CD4-positive, alpha-beta T cell treated with Interleukin-17A for 1 hour (primary cell): Measurements from ENCODE around the gene CCDC116.
"Not testable (repeated sequence)": the region's sequence is repeated elsewhere in the genome, so short reads cannot be mapped to it uniquely, and the experiment has no call there.

Experiments
- DNase-seq: peaks from one replicate; pipeline ENCODE4 v3.0.0-alpha.2; 2020

Gene CCDC116, protein sequence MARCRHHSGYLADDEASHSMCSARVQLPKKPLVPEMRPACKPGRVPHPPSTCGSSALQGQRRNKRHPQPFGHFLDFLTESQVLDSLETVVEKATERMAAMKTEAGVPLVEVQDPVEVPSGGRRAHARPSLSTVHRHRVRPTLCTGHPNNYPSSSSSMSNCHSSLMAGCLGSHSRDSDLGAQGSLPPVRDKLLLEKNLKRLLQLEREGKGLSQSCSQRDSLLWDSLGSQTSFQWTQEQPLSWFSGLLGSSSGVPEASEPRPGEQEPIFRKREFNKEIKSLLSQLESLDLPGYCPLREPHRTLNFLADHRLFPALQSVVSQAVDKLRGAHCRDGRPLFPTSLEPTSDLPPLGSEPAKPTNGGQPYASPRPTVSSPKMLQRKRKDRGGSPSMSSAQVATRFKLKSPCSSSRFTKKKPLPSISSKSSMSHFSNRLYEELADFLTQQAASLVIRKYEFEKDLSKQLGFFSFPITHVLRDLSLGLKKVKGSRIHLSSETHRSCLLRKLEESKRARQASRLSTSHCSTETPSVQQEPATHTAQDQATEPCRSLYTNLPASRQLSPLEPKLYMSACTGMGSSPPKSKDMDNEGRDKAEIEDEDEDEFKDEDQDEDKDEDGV

DNA sequence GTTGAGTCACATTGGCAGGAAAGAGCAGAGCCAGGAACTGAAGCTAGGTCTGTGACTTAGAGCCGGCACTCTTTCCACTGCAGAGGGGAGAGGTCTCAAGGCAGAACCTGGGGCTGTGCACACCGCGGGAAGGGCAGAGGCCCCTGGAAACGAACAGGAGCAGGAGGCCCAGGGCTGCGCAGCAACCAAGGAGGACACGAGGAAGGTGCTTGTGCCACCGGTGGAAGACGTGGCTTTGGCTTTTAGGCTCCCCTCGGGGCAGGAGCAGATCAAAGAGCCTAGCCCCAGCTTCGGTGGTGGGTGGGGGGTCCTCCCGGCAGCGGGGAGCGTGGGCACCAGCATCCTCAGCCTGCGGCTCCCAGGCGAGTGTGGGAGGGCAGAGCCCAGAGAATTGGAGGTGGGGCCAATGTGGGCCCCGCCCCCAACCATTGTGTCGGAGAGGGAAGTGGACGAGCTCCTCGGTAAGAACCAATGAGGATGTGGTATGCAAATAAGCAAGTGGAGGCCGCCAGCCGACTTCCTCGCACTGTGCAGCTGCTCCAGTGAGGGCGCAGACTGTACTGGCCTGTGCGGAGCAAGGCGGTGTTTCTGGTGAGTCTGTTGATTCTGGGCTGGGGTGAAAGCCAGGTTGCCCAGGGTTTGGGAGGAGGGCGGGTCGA is at the start of gene CCDC116:
TSS of gene CCDC116 (plus strand) at position 524 of the 659 bp plus-strand sequence. CDS start 422 bp downstream, outside the sequence.
- DNase-seq = peak; percentile 84

DNA sequence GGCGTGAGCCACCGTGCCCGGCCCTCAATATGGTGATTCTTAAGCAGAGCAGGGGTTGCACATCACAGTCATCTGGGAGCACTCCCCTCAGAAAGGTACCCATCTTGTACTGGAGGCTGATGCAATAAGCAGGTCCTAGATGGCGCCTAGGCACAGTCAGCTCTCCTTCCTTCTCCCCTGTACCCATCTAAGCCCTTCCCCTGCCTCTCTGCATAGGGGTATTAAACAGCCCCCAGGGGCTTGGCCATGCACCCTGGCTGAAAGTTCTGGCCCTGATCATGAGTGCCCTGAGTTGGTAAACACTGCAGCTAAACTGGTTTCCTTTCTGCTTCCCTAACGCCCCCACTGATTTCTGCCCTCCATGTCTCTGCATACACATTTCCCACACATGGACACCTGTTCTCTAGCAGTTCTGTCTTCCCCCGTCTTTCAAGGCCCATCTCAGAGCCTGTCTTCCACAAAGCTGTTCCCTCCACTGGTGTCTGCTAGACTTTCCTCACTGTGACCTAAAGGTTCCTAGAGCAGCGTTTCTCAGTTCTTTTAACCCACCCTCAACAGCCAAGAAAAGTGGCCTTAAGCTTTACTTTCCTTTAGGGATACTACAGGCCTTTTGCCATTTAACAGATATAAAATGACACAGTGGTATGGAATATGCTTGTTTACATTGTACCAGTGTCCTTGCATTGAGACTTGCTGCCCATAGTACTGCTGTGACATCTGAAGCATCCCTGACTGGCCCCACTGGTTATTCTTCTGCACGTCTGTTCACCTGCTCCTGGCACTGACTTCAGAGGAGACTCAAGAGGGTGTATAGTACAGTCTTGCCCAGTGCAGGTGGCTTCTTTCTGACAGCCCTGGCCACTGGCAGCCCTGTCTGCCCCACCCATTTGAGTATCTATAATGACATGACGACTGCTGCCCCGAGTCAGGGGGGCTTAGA is 49.5 kb upstream of the CCDC116 start:
- DNase-seq = no peak

DNA sequence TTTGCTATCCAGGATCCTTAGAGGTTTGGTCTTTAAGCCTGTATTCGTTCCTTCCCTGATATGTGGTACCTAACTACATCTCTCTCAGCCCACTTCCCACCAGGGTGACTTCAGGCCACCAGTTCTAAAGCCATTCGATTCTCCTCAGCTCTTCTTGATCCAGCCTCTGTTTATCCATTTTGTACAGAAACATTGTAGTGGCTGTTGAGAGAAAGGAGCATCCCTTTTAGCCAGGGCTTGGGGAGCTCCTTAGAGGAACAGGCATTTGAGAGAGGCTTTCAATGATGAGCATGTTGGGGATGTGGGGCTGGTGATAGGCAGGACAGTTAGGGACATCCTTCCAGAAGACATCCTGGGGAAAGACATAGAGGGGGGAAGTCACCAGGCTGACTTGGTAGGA is 47.2 kb upstream of the CCDC116 start:
- DNase-seq = no peak

DNA sequence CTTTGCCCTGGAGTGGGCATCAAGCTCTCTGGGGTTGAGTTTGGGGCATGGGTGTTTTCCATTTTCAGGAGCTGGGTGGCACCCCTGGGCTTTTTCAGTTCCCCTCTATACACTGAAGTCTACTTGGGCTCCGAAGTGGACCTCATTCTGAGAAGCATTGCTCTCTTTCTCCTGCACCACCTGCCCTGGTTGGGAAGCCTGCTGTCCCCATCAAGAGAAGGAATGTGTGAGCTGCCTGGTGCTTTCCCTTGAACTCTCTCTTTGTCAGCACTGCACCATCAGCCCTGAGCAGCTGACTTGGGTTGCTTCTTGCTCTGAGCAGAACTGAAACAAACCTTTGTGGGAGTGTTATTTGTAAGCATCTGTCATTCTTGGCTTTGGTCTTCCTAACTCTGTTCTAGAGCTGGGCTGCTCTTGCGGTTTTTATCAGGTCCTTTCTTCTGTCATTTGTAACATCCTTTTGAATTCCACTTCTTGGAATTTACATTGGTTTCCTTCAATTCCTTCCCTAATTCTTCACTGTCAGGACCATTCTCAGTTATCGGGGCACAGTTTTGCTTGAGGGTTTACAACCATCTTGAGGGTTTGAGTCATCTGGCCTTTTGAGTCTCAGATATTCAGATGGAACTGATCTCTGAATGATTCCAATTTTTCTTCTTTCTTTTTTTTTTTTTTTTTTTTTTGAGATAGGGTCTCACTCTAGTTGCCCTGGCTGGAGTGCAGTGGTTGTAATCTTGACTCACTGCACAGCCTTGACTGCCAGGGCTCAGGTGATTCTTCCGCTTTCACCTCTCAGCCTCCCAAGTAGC is 44.6 kb upstream of the CCDC116 start:
- DNase-seq = peak; percentile 10

DNA sequence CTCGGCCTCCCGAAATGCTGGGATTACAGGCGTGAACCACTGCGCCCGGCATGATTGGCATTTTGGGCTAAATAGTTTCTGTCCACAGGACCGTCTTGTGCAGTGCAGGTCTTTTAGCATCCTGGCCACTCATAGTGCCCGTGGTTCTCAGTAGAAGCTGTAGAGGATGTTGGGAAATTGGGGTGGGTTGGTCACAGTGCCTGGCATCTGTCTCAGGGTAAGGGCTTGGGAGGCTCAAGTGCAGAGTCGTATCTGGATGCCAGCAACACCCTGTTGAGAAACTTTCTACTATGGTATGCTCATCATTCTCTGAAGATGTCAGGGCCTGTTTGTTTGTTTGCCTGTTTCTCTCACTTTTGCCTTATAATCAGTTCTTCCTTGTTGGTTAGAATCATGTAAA is 43.2 kb upstream of the CCDC116 start:
- no peak for DNase-seq

DNA sequence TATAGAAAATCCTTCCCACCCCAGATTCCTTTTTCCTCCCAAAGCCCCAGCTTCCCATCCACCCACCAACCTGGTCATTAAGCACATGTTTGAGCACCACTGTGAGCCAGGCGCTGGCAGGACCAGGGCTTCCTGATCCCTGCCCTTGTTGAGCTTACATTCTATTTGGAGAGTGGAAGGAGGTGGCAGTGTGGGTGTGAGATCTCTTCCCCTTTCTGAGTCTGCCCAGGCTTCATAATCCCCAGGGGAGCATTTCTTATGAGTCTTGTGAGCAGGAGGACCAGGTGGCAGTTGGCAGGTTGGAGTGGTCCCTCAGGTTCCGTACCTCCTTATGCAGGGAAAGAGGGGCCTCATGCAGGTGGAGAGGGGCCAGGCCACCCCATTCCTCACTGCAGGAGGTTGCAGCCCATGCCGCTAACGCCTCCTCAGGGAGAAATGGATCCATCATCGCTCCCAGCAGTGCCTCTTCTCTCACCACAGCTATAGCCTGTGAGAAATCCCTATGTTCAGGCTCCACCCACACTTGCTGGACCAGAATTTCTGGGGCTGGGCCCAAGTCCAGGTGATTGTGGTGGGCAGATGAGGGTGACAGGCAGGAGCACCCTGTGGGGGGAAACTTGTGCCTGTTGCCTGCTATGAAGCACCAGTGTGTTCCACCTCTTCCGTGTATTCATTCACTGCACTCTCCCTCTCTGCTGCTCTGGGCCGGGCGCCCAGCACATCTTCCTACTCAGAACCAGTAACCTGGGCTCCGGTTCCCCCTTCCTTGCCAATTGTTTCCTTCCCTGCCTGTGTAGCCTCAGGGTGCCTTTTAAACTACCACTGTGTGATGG is 41.5 kb upstream of the CCDC116 start:
- DNase-seq = no peak

DNA sequence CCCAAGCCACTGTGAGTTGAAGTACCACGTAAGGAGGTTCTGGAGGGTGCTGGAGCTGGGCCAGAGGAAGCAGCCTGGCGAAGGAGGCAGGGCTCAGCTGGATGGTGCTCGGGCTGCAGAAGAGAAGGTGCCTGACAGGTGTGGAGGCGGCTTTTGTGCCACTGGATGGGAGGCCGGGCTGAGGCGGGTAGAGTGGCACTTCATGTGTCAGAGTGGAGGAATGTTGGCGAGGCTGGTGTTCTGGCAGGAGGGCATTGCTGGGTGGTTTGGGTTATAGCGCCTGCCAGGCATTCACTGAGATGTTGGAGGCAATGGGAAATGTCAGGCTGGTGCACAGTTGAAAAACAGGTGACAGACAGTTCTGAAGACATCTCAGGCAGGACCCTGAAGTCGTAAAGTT is 40.9 kb upstream of the CCDC116 start:
- no peak for DNase-seq

DNA sequence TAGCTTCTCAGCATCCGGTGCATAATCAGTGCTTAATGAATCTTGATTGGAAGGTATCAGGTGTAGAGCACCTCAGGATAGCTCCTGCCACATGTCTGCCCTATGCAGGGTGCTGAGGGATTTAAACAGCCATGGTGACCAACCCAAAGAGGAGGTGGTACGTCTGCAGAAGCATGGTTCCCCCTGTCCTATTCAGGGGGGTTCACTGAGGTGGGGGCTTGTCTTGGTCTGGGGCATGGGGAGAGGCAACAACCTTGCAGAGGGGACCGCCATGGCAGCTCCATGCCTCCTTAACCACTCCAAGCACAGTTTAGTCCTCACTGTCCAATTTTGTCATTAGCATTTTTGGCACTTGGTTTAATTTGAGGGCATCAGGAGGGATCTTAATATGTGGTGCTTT is 40.1 kb upstream of the CCDC116 start:
- DNase-seq = no peak

DNA sequence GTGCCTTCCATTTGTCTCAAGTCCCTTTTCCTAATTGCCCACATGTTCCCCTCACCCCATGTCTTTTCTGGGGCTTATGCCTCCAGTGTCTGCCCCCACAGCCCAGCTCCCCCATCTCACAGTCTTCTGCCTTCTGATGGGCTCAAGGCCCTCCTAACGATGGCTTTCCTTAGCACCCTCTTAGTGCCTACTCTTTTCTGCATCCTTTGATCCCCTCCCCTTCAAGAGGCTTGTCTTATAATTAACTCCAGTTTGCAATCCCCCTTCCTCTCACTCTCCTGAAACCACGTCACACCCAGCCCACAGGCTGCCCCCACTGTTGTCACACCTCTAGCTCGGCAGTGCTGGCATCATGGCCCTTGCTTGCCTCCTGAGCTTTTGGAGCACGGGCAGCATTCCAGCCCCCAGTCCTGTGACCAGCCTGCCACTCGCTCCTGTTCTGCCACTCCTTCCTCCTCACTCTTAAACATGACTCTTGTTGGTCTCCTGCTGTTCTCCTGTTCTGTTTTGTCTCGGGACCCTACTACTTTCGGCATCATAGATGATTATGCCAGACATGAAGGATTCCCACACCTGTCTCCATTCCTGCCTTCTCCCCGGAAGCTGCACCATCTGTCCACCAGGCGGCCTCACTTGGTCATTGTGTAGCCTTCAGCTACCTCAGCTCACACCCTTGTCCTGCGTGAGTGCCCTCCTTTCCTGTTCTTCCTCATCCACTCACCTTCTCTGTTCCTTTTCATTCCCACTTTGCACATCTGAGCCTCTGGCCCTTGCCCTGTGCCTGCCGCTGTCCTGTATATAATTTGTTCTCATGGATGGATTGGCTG is 38.9 kb upstream of the CCDC116 start:
- no peak for DNase-seq

DNA sequence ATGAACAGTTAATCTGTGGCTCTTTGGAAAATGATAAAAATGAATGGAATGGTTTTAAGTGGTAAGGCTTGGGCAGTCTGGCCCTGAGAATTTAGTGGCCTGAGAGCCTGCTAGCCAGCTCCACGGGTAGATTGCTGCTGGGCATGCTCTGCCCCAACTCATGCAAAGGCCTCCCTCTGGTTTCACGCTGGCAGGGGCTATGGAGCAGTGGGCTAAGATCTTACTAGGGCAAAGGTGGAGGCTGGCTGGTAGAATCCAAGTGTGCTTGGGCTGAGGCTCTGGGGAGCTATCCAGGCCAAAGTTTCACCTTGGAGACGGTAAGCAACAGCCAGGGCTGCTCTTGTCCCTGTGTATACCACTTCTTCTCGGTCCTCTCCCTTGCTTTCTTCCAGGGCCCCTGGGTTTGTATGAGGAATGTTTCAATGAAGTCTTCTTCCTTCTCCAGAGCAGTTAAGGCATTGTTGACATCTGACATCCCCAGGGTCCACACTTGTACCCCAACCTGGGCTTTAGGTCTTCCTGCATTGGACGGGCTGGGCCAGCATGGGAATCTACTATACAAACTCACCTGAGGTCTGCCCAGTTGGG is 37.6 kb upstream of the CCDC116 start:
- DNase-seq = no peak

DNA sequence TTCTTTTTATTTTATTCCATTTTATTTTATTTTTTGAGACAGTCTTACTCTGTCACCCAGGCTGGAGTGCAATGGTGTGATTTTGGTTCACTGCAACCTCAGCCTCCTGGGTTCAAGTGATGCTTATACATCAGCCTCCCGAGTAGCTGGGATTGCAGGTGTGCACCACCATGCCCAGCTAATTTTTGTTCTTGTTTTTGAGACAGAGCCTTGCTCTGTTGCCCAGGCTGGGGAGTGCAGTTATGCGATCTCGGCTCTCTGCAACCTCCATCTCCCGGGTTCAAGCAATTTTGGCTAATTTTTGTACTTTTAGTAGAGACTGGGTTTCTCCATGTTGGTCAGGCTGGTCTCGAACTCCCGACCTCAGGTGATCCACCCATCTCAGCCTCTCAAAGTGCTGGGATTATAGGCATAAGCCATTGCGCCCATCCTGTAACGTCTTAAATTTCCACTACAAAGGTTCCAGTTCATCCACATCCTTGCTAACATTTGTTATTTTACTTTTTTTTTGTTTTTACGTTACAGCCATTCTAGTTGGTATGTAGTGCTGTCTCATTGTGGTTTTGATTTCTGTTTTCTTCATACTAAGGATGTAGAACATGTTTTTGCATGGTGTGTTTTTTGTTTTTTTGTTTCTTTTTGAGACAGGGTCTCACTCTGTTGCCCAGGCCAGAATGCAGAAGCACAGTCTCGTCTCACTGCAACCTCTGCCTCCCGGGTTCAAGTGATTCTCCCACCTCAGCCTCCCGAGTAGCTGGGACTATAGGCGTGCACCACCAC is 36.0 kb upstream of the CCDC116 start:
- DNase-seq = not testable (repeated sequence)

DNA sequence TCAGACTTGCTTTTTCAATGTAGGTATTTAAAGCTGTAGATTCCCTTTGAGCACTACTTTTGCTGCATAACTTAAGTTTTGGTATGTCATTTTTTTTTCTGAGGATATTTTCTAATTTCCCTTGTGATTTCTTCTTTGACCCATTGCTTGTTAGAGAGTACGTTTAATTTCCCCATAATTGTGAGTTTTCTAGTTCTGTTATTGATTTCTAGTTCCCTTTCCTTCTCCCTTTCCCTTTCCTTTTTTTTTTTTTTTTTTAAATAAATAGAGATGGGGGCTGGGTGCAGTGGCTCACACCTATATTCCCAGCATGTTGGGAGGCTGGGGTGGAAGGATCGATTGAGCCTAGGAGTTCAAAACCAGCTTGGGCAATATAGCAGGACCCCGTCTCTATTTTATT is 34.3 kb upstream of the CCDC116 start:
- DNase-seq = no peak

DNA sequence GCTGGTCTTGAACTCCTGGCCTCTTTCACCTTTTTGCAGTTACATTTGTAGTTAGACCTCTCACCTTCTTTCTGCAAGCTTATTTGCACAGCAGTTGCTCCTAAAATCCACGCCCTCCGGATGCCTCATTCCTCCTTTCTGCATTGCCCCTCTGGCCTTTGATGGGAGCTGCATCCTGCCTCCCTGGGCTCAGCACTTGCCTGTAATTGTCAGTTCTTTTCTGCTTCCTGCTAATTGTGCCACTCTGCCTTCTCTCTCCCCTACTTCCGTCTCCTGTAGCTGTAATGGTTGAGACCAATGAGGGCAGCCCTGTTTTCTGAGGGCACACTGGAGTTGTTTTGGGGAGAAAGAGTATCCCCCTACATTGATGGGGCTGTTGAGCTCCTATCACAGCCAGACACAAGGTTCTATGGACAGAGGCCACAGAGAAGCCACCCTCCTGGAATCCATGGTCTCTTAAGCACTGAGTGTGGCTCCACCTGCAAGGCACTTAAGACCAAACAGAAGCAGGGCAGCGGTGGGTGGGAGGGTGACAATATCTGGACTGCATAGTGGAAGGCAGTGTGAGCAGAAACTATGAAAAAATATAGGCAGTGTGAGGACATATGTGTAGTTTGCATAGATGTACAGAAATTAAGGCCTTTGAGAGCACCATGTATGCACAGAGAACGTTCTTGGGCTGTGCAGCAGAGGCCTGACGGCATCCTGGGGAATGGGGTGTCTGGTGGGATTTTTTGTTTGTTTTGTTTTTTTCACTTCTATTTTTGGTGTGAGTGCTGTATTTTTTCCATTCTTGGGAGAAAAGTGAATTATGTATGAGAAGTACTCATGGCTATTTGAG is 33.3 kb upstream of the CCDC116 start:
- no peak for DNase-seq

DNA sequence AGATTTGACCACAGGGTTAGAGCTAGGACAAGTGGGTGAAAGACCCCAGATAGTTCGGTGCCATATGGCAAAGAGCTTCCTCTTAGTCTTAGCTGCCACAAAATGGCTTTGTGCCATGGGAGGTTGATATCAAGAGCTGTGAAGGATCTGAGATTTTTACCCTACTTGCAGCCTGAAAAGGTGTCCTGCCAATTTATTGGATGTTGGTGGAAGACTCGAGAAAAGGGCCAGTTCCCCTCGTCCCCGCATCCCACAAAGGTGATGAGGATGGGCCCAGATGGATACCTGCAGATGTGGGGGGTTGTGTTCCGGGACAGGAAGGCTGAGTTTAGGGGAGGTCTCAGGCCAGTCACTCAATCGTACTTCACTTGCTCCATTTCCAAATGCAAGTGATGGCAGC is 30.0 kb upstream of the CCDC116 start:
- no peak for DNase-seq

DNA sequence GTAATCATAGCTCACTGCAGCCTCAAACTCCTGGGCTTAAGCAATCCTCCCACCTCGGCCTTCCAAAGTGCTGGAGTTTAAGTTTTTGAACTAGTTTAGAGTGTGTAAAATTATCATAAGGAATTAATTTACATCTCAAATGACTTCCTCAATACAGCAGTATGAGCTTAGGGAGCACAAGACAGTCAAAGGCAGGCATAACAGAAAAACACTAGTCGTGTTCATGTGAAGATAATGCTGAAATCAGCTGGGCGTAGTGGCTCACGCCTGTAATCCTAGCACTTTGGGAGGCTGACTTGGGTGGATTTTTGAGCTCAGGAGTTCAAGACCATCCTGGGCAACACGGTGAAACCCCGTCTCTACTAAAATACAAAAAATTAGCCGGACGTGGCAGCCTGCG is 28.6 kb upstream of the CCDC116 start:
- no peak for DNase-seq

DNA sequence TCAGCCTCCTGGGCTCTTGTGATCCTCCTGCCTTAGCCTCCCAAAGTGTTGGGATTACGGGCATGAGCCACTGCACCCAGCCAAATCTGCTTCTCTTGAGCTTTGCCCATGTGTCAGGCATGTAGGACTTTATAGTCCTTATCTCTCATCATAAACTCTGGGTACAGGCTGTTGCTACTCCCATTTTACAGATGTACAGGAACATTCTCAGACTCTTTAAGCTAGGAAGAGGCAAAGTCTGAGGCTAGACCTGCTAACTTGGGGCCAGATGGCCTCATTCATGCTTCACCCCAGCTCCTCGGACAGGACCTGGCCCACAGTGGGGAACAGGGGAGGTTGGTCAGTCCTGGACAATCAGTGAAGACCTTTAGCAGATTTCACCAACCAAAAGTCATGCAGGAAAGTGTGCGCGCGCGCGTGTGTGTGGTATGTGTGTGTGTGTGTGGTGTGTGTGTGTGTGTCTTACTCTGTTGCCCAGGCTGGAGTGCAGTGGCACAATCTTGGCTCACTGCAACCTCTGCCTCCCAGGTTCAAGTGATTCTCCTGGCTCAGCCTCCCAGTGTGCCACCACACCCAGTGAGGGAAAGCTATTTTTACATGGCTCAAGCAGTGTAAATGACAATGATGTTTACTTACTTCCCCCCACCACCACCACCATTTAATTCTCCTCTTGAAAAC is 26.5 kb upstream of the CCDC116 start:
- DNase-seq = no peak

DNA sequence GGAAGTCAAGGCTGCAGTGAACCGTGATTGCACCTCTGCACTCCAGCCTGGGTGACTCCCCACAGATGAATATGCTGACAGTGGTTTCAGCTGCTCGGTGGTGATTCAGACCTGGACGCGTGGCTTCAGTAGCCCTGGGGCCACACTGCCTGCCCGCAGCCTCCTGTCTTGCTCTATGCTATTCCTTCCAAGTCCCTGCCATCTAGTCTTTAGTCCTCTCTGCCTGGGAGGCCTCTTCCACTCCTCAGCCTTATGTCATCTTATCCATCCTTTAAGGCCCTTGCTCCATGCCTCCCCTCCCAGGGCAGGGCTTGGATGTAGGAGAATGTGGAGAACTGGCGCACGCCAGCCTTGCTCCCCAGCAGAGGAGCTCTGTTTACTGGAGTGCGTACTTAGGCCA is 25.8 kb upstream of the CCDC116 start:
- no peak for DNase-seq
